Mucosa of descending colon (tissue), 3 donors: ENCODE results near the gene AKAP13. TPM values are rescaled to one million over a fixed set of nuclear protein-coding genes. Genes with fewer than 3 reads are reported as not detected.

ENCODE experiments used
- ATAC-seq: fragments of 200-7000 bp; cut with Tn5 transposase; one replicate; pipeline ENCODE4 v1.9.1; 2020; ENCODE audit warnings: mild to moderate bottlenecking, moderate library complexity
- DNase-seq, 3 donors: peaks; one replicate each; pipeline ENCODE4 v3.0.0-alpha.2; 2020
- H3K36me3 ChIP-seq: fragments of 200-600 bp; one replicate; pipeline ENCODE4 v1.8.0; 2021; ENCODE audit warnings: low read depth, mild to moderate bottlenecking
- H3K4me1 ChIP-seq: fragments of 200-600 bp; one replicate; pipeline ENCODE4 v1.8.0; 2021; ENCODE audit warnings: low read depth, mild to moderate bottlenecking
- H3K4me3 ChIP-seq: fragments of 200-600 bp; one replicate; pipeline ENCODE4 v1.8.0; 2021; ENCODE audit warnings: mild to moderate bottlenecking
- H3K9me3 ChIP-seq: fragments of 200-600 bp; one replicate; pipeline ENCODE4 v1.8.0; 2021; ENCODE audit warnings: mild to moderate bottlenecking
- CTCF ChIP-seq: fragments of 200-600 bp; IDR thresholded peaks from one replicate; pipeline ENCODE4 v1.8.0; 2022; ENCODE audit warnings: antibody characterized with exemption, mild to moderate bottlenecking
- intact Hi-C, 2 donors: fragments of 100-400 bp; cut with DNase I in 1 of 2; cut with micrococcal nuclease in 1 of 2; formaldehyde crosslinking; loops; one replicate each; pipeline versions ENCODE4 v1.11.0 to v1.11.1; 2022; cut with DNase I, micrococcal nuclease
- total RNA-seq, 3 donors: library from RNA; stranded (reverse); fragmentation: NEBNext Ultra II Directional in 2 of 3; extraction: Animal tissue kit (Norgen Biotek cat#: 25700) in 2 of 3; gene quantifications; one replicate each; pipeline versions ENCODE4 v1.2.1 to v1.2.4, GENCODE V29; 2021 to 2023
- donor health status: DM: no; HTN: no; CAD: no; lungs with moderate emphysema.
- donor health status: DM: no; HTN: no; CAD: no.
- donor health status: DM: no; HTN: yes; CAD: no.

Gene AKAP13
- total RNA-seq, 3 donors from 2014 or later = 141 to 173 (median 150) TPM

- DNase-seq (no peak), ATAC-seq (peak; percentile 80)
- Histone ChIP-seq H3K9me3 (no peaks in the 10 kb centered on the region), H3K4me1 (peaks cover 23% of the 10 kb centered on the region), H3K4me3 (no peak overlapping the region), H3K36me3 (no peaks in the 10 kb centered on the region)
- intact Hi-C loops = no loop called here
- TF ChIP-seq CTCF = no peak
These were observed 23.9 kb downstream of the AKAP13 start for GRCh38 chr15:85404176-85404917.

- no peak for DNase-seq
- Histone ChIP-seq H3K36me3 (no peaks in the 10 kb centered on the region), H3K9me3 (no peaks in the 10 kb centered on the region), H3K4me1 (peaks cover 23% of the 10 kb centered on the region), H3K4me3 (no peak overlapping the region)
- peak; percentile 28 for ATAC-seq
- intact Hi-C loops = no loop called here
- no peak for TF ChIP-seq CTCF
These were observed 24.8 kb downstream of the AKAP13 start for GRCh38 chr15:85404918-85405866.

GRCh38 chr15:85406916-85407315, 26.5 kb downstream of the AKAP13 start:
- no peak overlapping the region for H3K4me3 ChIP-seq
- DNase-seq (no peak), ATAC-seq (no peak)
- TF ChIP-seq CTCF = no peak
- no peaks in the 10 kb centered on the region for H3K9me3 ChIP-seq
- intact Hi-C loops = no loop called here
- H3K4me1 ChIP-seq = peaks cover 23% of the 10 kb centered on the region
- H3K36me3 ChIP-seq = no peaks in the 10 kb centered on the region

DNA sequence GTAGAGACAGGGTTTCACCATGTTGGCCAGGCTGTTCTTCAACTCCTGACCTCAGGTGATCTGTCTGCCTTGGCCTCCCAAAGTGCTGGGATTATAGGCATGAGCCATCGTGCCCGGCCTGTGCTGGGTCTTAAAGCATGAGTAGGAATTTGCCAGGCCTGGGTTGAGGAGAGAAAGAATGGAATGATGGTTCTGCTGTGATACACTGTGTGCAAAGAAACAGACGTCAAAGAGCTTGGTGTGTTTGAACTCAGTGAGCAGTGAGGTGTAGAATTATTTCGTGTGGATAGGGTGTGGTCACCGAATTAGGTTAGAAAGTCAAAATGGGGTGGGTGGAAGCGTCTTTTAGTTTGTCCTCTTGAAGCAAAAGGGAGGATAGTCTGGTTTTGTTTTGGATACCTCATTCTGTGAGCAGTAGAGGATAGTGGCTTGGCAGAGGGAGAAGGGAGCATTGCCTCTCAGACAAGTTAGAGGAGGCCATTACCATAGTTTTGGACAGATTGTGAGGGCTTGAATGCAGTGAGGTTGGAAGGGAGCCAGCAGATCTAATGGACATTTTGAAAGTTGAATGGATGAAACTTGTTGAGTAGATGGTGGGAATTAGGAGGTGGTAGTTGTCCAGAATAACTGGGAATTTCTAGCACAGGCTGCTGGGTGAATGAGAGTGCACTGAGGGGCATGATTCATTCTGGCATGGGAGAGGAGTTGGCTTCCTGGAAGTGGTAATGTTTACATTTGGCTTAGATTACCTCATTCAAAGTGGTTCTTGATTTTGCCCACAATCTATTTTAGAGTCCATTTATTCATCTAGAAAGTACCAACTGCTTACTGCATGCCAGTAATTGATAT, 27.2 kb downstream of the AKAP13 start:
- Histone ChIP-seq H3K36me3 (no peaks in the 10 kb centered on the region), H3K4me1 (peaks cover 23% of the 10 kb centered on the region), H3K9me3 (no peaks in the 10 kb centered on the region), H3K4me3 (no peak overlapping the region)
- DNase-seq (no peak), ATAC-seq (peak; percentile 74)
- intact Hi-C loops = no loop called here
- no peak for TF ChIP-seq CTCF

- Histone ChIP-seq H3K4me3 (no peak overlapping the region), H3K4me1 (peaks cover 23% of the 10 kb centered on the region), H3K36me3 (no peaks in the 10 kb centered on the region), H3K9me3 (no peaks in the 10 kb centered on the region)
- intact Hi-C loops = no loop called here
- no peak for ATAC-seq
- no peak for TF ChIP-seq CTCF
- DNase-seq = no peak
These were observed 27.9 kb downstream of the AKAP13 start for GRCh38 chr15:85408270-85408746.
